PC-3 (cell line): Measurements from ENCODE around the gene PMP22. TPM values are rescaled to one million over a fixed set of nuclear protein-coding genes. Genes with fewer than 3 reads are reported as not detected.

Experiments
- ATAC-seq: fragments of 200-7000 bp; cut with Tn5 transposase; 2 replicates; pipeline ENCODE4 v1.9.1; 2020; ENCODE audit warnings: mild to moderate bottlenecking, moderate library complexity
- BruUV-seq: library from RNA; stranded (reverse); fragments of 400-500 nt; replicated peaks from 2 replicates; lab custom pipeline; 2021; lab: Mats Ljungman, UMichigan
- CTCF ChIA-PET: fragments of 300-600 bp; sonication (Branson Sonifier 250); formaldehyde crosslinking; loops from one replicate; lab custom pipeline; 2022; ENCODE audit warnings: antibody characterized with exemption; lab: Charles Lee
- POLR2A ChIA-PET: fragments of 300-600 bp; sonication (Branson Sonifier 250); formaldehyde crosslinking; loops from one replicate; lab custom pipeline; 2022; ENCODE audit warnings: antibody characterized with exemption; ENCODE audit not compliant: unreplicated experiment; lab: Charles Lee
- DNase-seq: peaks from one replicate; pipeline ENCODE4 v3.0.0-alpha.2; 2015
- H2AFZ ChIP-seq: fragments of 300-600 bp; sonication (generic); 2 replicates; pipeline ENCODE4 v1.6.0; 2016; ENCODE audit warnings: antibody characterized with exemption, low read length
- H3F3A ChIP-seq: fragments of 300-600 bp; sonication (generic); one replicate; pipeline ENCODE4 v1.6.0; 2017; ENCODE audit warnings: antibody characterized with exemption, low read length, control low read depth, mild to moderate bottlenecking; ENCODE audit not compliant: unreplicated experiment
- H3K27ac ChIP-seq: fragments of 300-600 bp; sonication (generic); 2 replicates; pipeline ENCODE4 v1.5.1; 2016; ENCODE audit warnings: mild to moderate bottlenecking, low read length
- H3K27me3 ChIP-seq: fragments of 300-600 bp; sonication (generic); 2 replicates; pipeline ENCODE4 v1.6.1; 2016; ENCODE audit warnings: low read length, mixed read lengths
- H3K36me3 ChIP-seq: fragments of 300-600 bp; sonication (generic); 2 replicates; pipeline ENCODE4 v1.6.1; 2016; ENCODE audit warnings: low read depth, mixed run types, low read length, mixed read lengths
- H3K4me1 ChIP-seq: fragments of 300-600 bp; sonication (generic); 2 replicates; pipeline ENCODE4 v1.5.1; 2016; ENCODE audit warnings: low read length; ENCODE audit not compliant: insufficient read depth
- H3K4me2 ChIP-seq: fragments of 300-600 bp; sonication (generic); 2 replicates; pipeline ENCODE4 v1.6.0; 2016; ENCODE audit warnings: low read length
- H3K4me3 ChIP-seq: fragments of 300-600 bp; sonication (generic); 2 replicates; pipeline ENCODE4 v1.5.1; 2016; ENCODE audit warnings: mild to moderate bottlenecking, low read length, mixed read lengths
- H3K79me2 ChIP-seq: fragments of 300-600 bp; sonication (generic); 2 replicates; pipeline ENCODE4 v1.6.1; 2017; ENCODE audit warnings: low read length, mixed read lengths
- H3K9ac ChIP-seq: fragments of 300-600 bp; sonication (generic); 2 replicates; pipeline ENCODE4 v1.6.0; 2016; ENCODE audit warnings: mild to moderate bottlenecking, low read length
- H3K9me2 ChIP-seq: fragments of 300-600 bp; sonication (generic); replicated peaks from 2 replicates; pipeline ENCODE4 v1.6.1; 2016; ENCODE audit warnings: mixed run types, low read length, mixed read lengths
- H3K9me3 ChIP-seq: fragments of 300-600 bp; sonication (generic); 2 replicates; pipeline ENCODE4 v1.6.1; 2016; ENCODE audit warnings: low read length, mixed read lengths
- H4K20me1 ChIP-seq: fragments of 300-600 bp; sonication (generic); 2 replicates; pipeline ENCODE4 v1.6.1; 2016; ENCODE audit warnings: low read length, mixed read lengths
- CTCF ChIP-seq: fragments of 300-600 bp; sonication (generic); conservative IDR thresholded peaks from 2 replicates; pipeline ENCODE4 v1.5.1; 2017; ENCODE audit warnings: antibody characterized with exemption, low read depth, mild to moderate bottlenecking, low read length
- EZH2 ChIP-seq: fragments of 300-600 bp; sonication (generic); IDR thresholded peaks from one replicate; pipeline ENCODE4 v1.6.1; 2017; ENCODE audit warnings: antibody characterized with exemption, mild to moderate bottlenecking, low read length; ENCODE audit not compliant: unreplicated experiment
- EZH2phosphoT487 ChIP-seq: fragments of 300-600 bp; sonication (generic); IDR thresholded peaks from 2 replicates; pipeline ENCODE4 v1.6.1; 2018; ENCODE audit warnings: mild to moderate bottlenecking, antibody characterized with exemption, low read length, borderline replicate concordance
- intact Hi-C: fragments of 100-400 bp; cut with micrococcal nuclease; formaldehyde crosslinking; loops from 2 replicates; pipeline ENCODE4 v1.9.0; 2023
- total RNA-seq: library from RNA; depleted of rRNA; stranded (reverse); fragments of >200 nt; gene quantifications from 2 replicates; pipeline ENCODE4 v1.2.3, GENCODE V29; 2014

The PMP22 gene
- total RNA-seq, 1 experiment from 2014 or later: 51.0 TPM

GRCh38 chr17:15260376-15261257 lies 4.5 kb downstream of the PMP22 start:
- Histone ChIP-seq H3K36me3 (peaks cover 21% of the 10 kb centered on the region), H3K4me1 (peaks cover 71% of the 10 kb centered on the region), H3K4me2 (peak overlapping the region; percentile 97), H3K9me2 (no peaks in the 10 kb centered on the region), H3K79me2 (peaks cover 53% of the 10 kb centered on the region), H3F3A (peaks cover 9% of the 10 kb centered on the region), H3K9me3 (no peaks in the 10 kb centered on the region), H3K27ac (peak overlapping the region; percentile 95), H4K20me1 (peaks cover 8% of the 10 kb centered on the region; the same call in 1 of the 2 replicates), H3K27me3 (no peaks in the 10 kb centered on the region), H3K4me3 (peak overlapping the region; percentile 90), H3K9ac (peak overlapping the region; percentile 98), H2AFZ (peak overlapping the region; percentile 73)
- DNase-seq (peak; percentile 94), ATAC-seq (peak; percentile 46)
- intact Hi-C loops: loop anchor here (1.0 to 2.0 kb wide), 2 partner anchors 88 to 117 kb away; no protein-coding TSS in a partner anchor
- CTCF ChIA-PET: interaction anchor here (0.5 to 0.9 kb wide), 2 partner anchors 87 to 150 kb away, joined by 3 to 5 read pairs; no protein-coding TSS in a partner anchor
- no peak for TF ChIP-seq EZH2phosphoT487
- no peak for TF ChIP-seq EZH2
- peak; percentile 90 for TF ChIP-seq CTCF
- TSS peak; percentile 25 for BruUV-seq
- POLR2A ChIA-PET: interaction anchor here (0.6 kb wide), 1 partner anchor 125 kb away, joined by 3 read pairs; no protein-coding TSS in a partner anchor

- peak overlapping the region; percentile 59 for H3K9ac ChIP-seq
- no peak for ATAC-seq
- H3K4me2 ChIP-seq: peak overlapping the region; percentile 97
- H3K36me3 ChIP-seq: peaks cover 45% of the 10 kb centered on the region
- no TSS peak for BruUV-seq
- H3K27ac ChIP-seq: peak overlapping the region; percentile 83
- POLR2A ChIA-PET: no interaction called here
- H3F3A ChIP-seq: peaks cover 9% of the 10 kb centered on the region
- H3K4me3 ChIP-seq: peak overlapping the region; percentile 90
- H3K4me1 ChIP-seq: peaks cover 44% of the 10 kb centered on the region
- H3K9me3 ChIP-seq: no peaks in the 10 kb centered on the region
- intact Hi-C loops: loop anchor here (1.0 kb wide), 1 partner anchor 245 kb away; no protein-coding TSS in a partner anchor
- H3K9me2 ChIP-seq: no peaks in the 10 kb centered on the region
- no peak overlapping the region for H2AFZ ChIP-seq
- H4K20me1 ChIP-seq: peaks cover 14% of the 10 kb centered on the region
- no peaks in the 10 kb centered on the region for H3K27me3 ChIP-seq
- CTCF ChIA-PET: interaction anchor here (0.6 to 2.7 kb wide), 3 partner anchors 10 to 245 kb away, joined by 3 to 15 read pairs (median 6); no protein-coding TSS in a partner anchor
- DNase-seq: peak; percentile 52
- H3K79me2 ChIP-seq: peaks cover 71% of the 10 kb centered on the region
- no peak for TF ChIP-seq CTCF
- no peak for TF ChIP-seq EZH2
- TF ChIP-seq EZH2phosphoT487: no peak
These were observed 7.2 kb downstream of the PMP22 start for GRCh38 chr17:15257796-15258512.
